ENCODE data around the gene GPR141. TPM values are rescaled to one million over a fixed set of nuclear protein-coding genes. Genes with fewer than 3 reads are reported as not detected.
A peak's percentile ranks its signal among the peaks of the same experiment; 100 is the strongest.

GPR141 gene
- total RNA-seq, 1 donor from 2014 or later, result not detected

GRCh38 chr7:37732253-37732652 lies 48.7 kb downstream of the GPR141 start:
- DNase-seq (ENCODE audit: low spot score in 2 of 2), result peak in 1 of 2 donors; percentile 67
- H3K27ac ChIP-seq, result no peak overlapping the region
- intact Hi-C loops (cut with DNase I), result no loop called here
- peaks cover 6 to 25% of the 10 kb centered on the region in 2 donors for H3K4me1 ChIP-seq
- no peaks in the 10 kb centered on the region for H3K27me3 ChIP-seq
- H3K36me3 ChIP-seq, result no peaks in the 10 kb centered on the region
- TF ChIP-seq, protein P1, sequence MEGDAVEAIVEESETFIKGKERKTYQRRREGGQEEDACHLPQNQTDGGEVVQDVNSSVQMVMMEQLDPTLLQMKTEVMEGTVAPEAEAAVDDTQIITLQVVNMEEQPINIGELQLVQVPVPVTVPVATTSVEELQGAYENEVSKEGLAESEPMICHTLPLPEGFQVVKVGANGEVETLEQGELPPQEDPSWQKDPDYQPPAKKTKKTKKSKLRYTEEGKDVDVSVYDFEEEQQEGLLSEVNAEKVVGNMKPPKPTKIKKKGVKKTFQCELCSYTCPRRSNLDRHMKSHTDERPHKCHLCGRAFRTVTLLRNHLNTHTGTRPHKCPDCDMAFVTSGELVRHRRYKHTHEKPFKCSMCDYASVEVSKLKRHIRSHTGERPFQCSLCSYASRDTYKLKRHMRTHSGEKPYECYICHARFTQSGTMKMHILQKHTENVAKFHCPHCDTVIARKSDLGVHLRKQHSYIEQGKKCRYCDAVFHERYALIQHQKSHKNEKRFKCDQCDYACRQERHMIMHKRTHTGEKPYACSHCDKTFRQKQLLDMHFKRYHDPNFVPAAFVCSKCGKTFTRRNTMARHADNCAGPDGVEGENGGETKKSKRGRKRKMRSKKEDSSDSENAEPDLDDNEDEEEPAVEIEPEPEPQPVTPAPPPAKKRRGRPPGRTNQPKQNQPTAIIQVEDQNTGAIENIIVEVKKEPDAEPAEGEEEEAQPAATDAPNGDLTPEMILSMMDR (IDR thresholded peaks at IDR 0.05), result peak; percentile 39 to 51 (median 40)
- H3K4me3 ChIP-seq, result no peak overlapping the region
- H3K9me3 ChIP-seq, result no peaks in the 10 kb centered on the region

GRCh38 chr7:37732888-37733287 lies 49.3 kb downstream of the GPR141 start:
- H3K27me3 ChIP-seq, result no peaks in the 10 kb centered on the region
- no peaks in the 10 kb centered on the region for H3K9me3 ChIP-seq
- no peak for DNase-seq (ENCODE audit: low spot score in 2 of 2)
- intact Hi-C loops (cut with DNase I), result no loop called here
- H3K27ac ChIP-seq, result no peak overlapping the region
- H3K4me1 ChIP-seq, result peaks cover 6 to 25% of the 10 kb centered on the region in 2 donors
- TF ChIP-seq, protein P1 (IDR thresholded peaks at IDR 0.05), result no peak
- H3K36me3 ChIP-seq, result no peaks in the 10 kb centered on the region
- no peak overlapping the region for H3K4me3 ChIP-seq

DNA sequence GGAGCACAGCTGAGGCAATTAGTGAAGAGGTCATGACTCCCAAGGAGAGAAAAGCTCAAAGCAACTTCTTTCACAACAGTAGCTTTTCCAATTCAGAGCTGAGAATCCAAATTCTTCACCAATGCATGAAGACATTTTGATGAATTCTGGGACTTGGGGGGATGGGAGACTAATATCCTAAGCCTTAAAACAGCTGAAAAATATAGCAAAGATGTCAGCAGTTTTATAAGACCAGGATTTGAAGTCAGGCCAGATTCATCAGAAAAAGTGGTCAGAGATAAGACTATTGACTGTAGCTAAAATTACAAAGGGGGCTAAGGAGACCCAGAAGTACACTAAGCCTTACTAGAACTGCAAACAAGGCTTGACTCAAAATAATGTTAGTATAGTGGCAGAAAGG lies 51.6 kb downstream of the GPR141 start:
- Histone ChIP-seq H3K27me3 (no peaks in the 10 kb centered on the region), H3K27ac (no peak overlapping the region), H3K36me3 (no peaks in the 10 kb centered on the region), H3K9me3 (no peaks in the 10 kb centered on the region), H3K4me3 (no peak overlapping the region), H3K4me1 (peaks cover 3 to 7% of the 10 kb centered on the region in 2 donors)
- TF ChIP-seq, protein P1 (IDR thresholded peaks at IDR 0.05), result no peak
- intact Hi-C loops (cut with DNase I), result no loop called here
- no peak for DNase-seq (ENCODE audit: low spot score in 2 of 2)

GRCh38 chr7:37738321-37738720 lies 54.8 kb downstream of the GPR141 start:
- TF ChIP-seq, protein P1 (IDR thresholded peaks at IDR 0.05), result no peak
- no peaks in the 10 kb centered on the region for H3K4me1 ChIP-seq
- H3K36me3 ChIP-seq, result no peaks in the 10 kb centered on the region
- H3K27ac ChIP-seq, result no peak overlapping the region
- no peaks in the 10 kb centered on the region for H3K9me3 ChIP-seq
- intact Hi-C loops (cut with DNase I), result no loop called here
- H3K27me3 ChIP-seq, result no peaks in the 10 kb centered on the region
- no peak overlapping the region for H3K4me3 ChIP-seq
- no peak for DNase-seq (ENCODE audit: low spot score in 2 of 2)

- Histone ChIP-seq H3K27ac (no peak overlapping the region), H3K9me3 (no peaks in the 10 kb centered on the region), H3K4me1 (no peaks in the 10 kb centered on the region), H3K27me3 (no peaks in the 10 kb centered on the region), H3K36me3 (no peaks in the 10 kb centered on the region), H3K4me3 (no peak overlapping the region)
- DNase-seq (ENCODE audit: low spot score in 2 of 2), result no peak
- TF ChIP-seq, protein P1 (IDR thresholded peaks at IDR 0.05), result no peak
- intact Hi-C loops (cut with DNase I), result no loop called here
These were observed 56.8 kb downstream of the GPR141 start for GRCh38 chr7:37740398-37740797.

- Histone ChIP-seq H3K27me3 (no peaks in the 10 kb centered on the region), H3K27ac (no peak overlapping the region), H3K9me3 (no peaks in the 10 kb centered on the region), H3K36me3 (no peaks in the 10 kb centered on the region), H3K4me1 (no peaks in the 10 kb centered on the region), H3K4me3 (no peak overlapping the region)
- intact Hi-C loops (cut with DNase I), result no loop called here
- TF ChIP-seq, protein P1 (IDR thresholded peaks at IDR 0.05), result no peak
- no peak for DNase-seq (ENCODE audit: low spot score in 2 of 2)
These were observed 58.2 kb downstream of the GPR141 start for GRCh38 chr7:37741776-37742175.

Measured in ascending aorta (tissue), 2 donors.